ENCODE data around the gene PDCD1. TPM values are rescaled to one million over a fixed set of nuclear protein-coding genes. Genes with fewer than 3 reads are reported as not detected.

PDCD1 gene
- total and polyA plus RNA-seq, 2 of the 8 experiments (the other 6 are each of a cell fraction or from before 2014, with no cell fraction given) = 0.48 to 1.1 TPM

- Histone ChIP-seq H3K56ac (replicated peaks; ENCODE audit: insufficient read length, low read depth, low read length) (no peak overlapping the region), H2BK15ac (ENCODE audit: low read length) (no peak overlapping the region), H2AFZ (ENCODE audit: low read length) (no peak overlapping the region), H2BK5ac (ENCODE audit: low read depth, low read length) (no peak overlapping the region), H3K9ac (replicated peaks in 1 of 4; ENCODE audit: extremely low read depth in 1 of 4, low read depth in 3 of 4, low read length in 3 of 4) (no peak overlapping the region), H3K4me2 (ENCODE audit: insufficient read depth in 1 of 2, low read depth in 2 of 2, low read length in 2 of 2) (no peak overlapping the region), H3K23ac (ENCODE audit: insufficient read length) (no peak overlapping the region), H3K4ac (replicated peaks; ENCODE audit: insufficient read length, low read depth, low read length) (no peak overlapping the region), H2BK120ac (replicated peaks; ENCODE audit: low read depth, low read length) (no peak overlapping the region), H4K20me1 (replicated peaks in 1 of 2; ENCODE audit: control insufficient read depth in 1 of 2, insufficient read depth in 2 of 2, low read length in 2 of 2) (no peaks in the 10 kb centered on the region), H4K91ac (replicated peaks; ENCODE audit: insufficient read length, low read length) (no peak overlapping the region), H3K14ac (ENCODE audit: insufficient read length) (no peak overlapping the region), H3K36me3 (ENCODE audit: control insufficient read depth in 2 of 4, insufficient read depth in 4 of 4, low read length in 3 of 4) (no peaks in the 10 kb centered on the region), H3K18ac (ENCODE audit: extremely low read depth, low read length) (no peak overlapping the region), H3K27me3 (replicated peaks in 1 of 4; ENCODE audit: control insufficient read depth in 3 of 4, extremely low read depth in 1 of 4, insufficient read depth in 3 of 4, low read length in 3 of 4) (no peaks in the 10 kb centered on the region), H3K23me2 (ENCODE audit: low read depth, low read length) (peaks cover 3% of the 10 kb centered on the region; the same call in 1 of the 2 replicates), H2BK20ac (ENCODE audit: low read length) (no peak overlapping the region), H2BK12ac (ENCODE audit: low read depth, low read length) (no peak overlapping the region), H3K4me1 (replicated peaks in 1 of 4; ENCODE audit: control insufficient read depth in 3 of 4, insufficient read depth in 4 of 4, low read length in 3 of 4) (peaks cover 3 to 8% (median 7%) of the 10 kb centered on the region in 4 experiments; a peak in 6 of 7 replicates), H3K79me2 (ENCODE audit: control insufficient read depth in 1 of 2, insufficient read depth in 2 of 2, low read length in 2 of 2) (no peaks in the 10 kb centered on the region), H3K4me3 (ENCODE audit: extremely low read depth in 1 of 4, insufficient read depth in 2 of 4, low read depth in 3 of 4, low read length in 4 of 4) (no peak overlapping the region), H2AK5ac (ENCODE audit: low read depth, low read length) (no peak overlapping the region), H3K27ac (ENCODE audit: low read depth, low read length) (no peak overlapping the region), H3K9me3 (ENCODE audit: insufficient read depth in 2 of 2, low read depth in 1 of 2, low read length in 1 of 2) (peaks cover 4 to 10% of the 10 kb centered on the region in 2 experiments; a peak in 3 of 4 replicates), H4K5ac (ENCODE audit: insufficient read length, low read depth, low read length) (no peak overlapping the region), H4K8ac (ENCODE audit: extremely low read depth, insufficient read depth, low read length) (no peak overlapping the region), H3K79me1 (ENCODE audit: low read depth, low read length) (no peaks in the 10 kb centered on the region)
- no peak for DNase-seq (ENCODE audit: low read depth in 1 of 2, low spot score in 2 of 2)
- POLR2A ChIA-PET (ENCODE audit: partially characterized antibody) = interaction anchor here (0.6 to 1.5 kb wide), 3 partner anchors 76 to 192 kb away, joined by 3 to 5 read pairs (median 3); partner anchors contain the start of gene DTYMK
- 86% methylated on average over 9 of the region's 9 CpGs; no CpG with 5 or more reads in 1 of the 2 experiments for WGBS, 2 experiments (ENCODE audit: extremely low coverage in 1 of 2, insufficient coverage in 1 of 2, insufficient read length in 1 of 2, insufficient replicate concordance in 2 of 2, low coverage in 1 of 2, low lambda C conversion rate in 2 of 2, missing lambda C conversion rate in 1 of 2)
- FAIRE-seq = no peak
- CTCF ChIA-PET (ENCODE audit: partially characterized antibody) = interaction anchor here (0.7 to 2.5 kb wide), 28 partner anchors 12 to 1028 kb away, joined by 3 to 26 read pairs (median 4); partner anchors contain the start of genes D2HGDH, ING5 and NEU4
- TF ChIP-seq TEAD4 (IDR thresholded peaks at IDR 0.05; ENCODE audit: low read depth, low read length) (no peak), ASH2L (IDR thresholded peaks at IDR 0.05; ENCODE audit: low read length) (no peak), CTBP2 (IDR thresholded peaks at IDR 0.05; ENCODE audit: borderline replicate concordance, insufficient read depth, insufficient read length, low read length) (no peak), FOSL1 (IDR thresholded peaks at IDR 0.05; ENCODE audit: insufficient read depth, low read depth, low read length) (no peak), SIX5 (IDR thresholded peaks at IDR 0.05; ENCODE audit: low read depth, low read length) (no peak)
Observed at GRCh38 chr2:241879326-241879725, 20.6 kb upstream of the PDCD1 start.

Data from H1 (cell line).